A172 (cell line): ENCODE data around the gene CCDC126. TPM values are rescaled to one million over a fixed set of nuclear protein-coding genes. Genes with fewer than 3 reads are reported as not detected.
A peak's percentile ranks its signal among the peaks of the same experiment; 100 is the strongest.
"Not testable (repeated sequence)": the region's sequence is repeated elsewhere in the genome, so short reads cannot be mapped to it uniquely, and the experiment has no call there.

Source experiments
- DNase-seq: peaks from one replicate; pipeline ENCODE4 v3.0.0-alpha.2; 2015; ENCODE audit warnings: low spot score
- total RNA-seq: library from RNA; depleted of rRNA; stranded (reverse); fragments of >200 nt; shearing (Covaris generic); gene quantifications from 2 replicates; pipeline ENCODE4 v1.2.3, GENCODE V29; 2014

Gene CCDC126
- total RNA-seq, 1 experiment from 2014 or later: 14.9 TPM

DNA sequence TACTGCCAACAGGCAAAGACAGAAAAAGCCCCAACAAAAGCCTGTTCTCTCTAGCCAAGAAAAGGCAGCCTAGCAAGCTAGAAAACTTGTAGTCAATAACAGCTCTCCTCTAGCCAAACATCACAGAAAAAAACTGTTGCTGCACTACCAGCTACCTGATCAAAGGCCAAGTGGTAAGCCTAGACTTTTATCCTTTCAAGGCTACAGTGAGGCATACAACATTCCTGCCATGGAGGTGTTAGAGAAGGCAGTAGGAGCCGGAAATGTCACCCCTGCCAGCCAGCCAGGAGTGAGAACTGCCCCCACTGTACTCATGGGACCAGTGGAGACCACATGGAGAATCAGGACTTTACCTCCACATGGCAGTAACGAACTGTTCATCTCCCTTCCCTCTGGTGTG is 31.2 kb downstream of the CCDC126 start:
- no peak for DNase-seq

DNA sequence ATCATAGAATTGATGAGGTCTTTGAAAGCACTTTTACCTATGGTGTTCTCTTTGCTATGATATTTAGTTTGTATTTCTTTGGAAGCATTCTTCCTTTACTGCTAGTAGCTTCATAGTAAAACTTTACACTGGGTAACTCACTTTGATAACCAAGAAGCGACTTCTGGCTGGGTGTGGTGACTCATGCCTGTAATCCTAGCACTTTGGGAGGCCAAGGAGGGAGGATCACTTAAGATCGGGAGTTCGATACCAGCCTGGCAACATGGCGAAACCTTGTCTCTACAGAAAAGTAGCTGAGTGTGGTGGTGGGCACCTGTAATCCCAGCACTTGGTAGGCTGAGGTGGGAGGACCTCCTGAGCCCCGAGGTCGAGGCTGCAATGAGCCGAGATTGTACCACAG is 36.2 kb downstream of the CCDC126 start:
- no peak for DNase-seq

DNA sequence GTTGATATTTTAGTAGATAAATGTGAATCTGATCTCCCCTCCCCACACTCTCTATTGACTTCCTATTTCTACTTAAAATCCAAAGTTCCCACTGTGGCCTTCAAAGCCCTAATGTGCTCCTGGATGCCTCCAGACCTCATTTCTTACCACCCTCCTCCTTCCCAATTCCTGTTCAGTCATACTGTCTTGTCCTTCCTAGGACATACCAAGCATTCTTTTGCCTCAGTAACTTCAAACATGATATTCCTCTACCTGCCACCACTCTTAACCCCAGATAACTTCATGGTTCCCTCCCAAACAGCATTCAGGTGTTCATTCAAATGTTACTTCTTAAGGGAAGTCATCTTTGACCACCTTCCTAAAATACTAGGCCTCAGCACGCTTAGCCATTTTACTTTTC is 48.6 kb downstream of the CCDC126 start:
- no peak for DNase-seq

DNA sequence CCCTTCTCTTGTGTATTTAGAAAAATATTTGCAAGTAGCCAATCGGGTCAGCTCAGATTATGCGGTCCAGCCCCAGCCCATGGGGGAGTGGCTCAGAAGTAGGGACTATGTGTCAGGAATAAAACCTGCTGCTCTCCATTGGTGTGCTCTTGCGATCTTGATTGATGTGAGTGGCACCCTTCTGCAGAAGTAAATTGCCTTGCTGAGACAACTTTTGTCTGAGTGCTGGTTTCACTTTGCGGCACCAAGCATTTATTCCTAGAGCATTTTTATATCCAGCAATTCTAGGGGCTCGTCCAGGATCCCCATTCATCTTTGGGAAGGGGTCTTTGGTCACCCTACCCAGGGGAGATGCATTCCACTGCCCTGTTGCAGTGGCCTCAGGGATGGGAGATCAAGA is 56.8 kb downstream of the CCDC126 start:
- no peak for DNase-seq

DNA sequence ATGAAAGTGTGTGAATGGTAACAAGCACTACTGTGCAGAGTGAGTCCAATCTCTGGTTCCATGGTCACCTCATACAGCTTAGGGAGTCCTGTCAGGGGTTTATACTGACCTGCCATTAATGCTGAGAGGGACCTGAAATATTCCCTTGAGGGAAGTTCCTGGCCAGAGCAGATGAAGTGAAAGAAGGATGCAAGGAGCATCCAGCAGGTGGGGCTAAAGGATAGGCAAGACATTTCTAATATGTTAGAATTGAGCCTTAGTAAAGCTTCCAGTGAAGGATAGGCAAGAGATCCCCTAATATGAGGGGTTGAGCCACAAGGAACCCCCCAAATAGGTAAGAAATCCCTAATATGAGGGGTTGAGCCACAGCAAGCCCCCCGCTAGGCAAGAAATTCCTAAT is 57.3 kb downstream of the CCDC126 start:
- peak; percentile 40 for DNase-seq

DNA sequence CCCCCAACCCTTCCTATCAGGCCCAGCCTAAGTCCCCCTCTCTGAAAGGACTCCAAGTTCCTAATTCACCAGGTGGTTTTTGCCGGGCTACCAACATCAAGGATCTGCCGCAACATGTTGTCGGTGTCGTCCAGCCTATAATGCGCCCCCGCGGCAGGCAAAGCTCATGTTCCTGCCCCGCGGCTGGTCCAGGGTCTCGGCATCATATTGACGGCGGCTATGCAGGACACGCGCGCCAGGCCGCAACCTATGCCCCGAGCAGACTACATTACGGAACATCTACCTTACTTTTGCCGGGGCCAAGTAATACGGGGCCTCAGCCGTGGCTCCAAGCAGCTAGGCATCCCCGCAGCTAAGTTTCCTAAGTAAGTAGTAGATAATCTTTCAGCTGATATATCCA is 58.3 kb downstream of the CCDC126 start:
- DNase-seq: no peak

DNA sequence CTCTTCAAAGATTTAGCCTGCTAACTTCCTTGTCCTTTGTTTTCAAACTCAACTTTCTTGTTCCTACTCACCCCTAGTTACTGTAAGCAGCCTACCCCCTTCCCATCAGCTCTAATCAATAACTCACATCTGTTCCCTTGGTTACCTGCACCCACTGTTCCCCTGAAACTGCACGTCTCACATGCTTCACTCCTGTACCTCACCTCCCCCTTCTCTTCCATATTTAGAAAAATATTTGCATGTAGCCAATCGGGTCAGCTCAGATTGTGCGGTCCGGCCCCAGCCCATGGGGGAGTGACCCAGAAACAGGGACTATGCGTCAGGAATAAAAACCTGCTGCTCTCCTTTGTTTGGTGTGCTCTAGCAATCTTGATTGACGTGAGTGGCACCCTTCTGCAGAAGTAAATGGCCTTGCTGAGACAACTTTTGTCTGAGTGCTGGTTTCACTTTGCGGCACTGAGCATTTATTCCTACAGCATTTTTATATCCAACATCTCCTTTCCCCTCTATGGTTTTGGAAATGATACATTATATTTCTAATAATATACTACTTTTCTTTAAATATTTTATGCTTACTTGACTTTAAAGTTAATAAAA is 61.7 kb downstream of the CCDC126 start:
- no peak for DNase-seq

DNA sequence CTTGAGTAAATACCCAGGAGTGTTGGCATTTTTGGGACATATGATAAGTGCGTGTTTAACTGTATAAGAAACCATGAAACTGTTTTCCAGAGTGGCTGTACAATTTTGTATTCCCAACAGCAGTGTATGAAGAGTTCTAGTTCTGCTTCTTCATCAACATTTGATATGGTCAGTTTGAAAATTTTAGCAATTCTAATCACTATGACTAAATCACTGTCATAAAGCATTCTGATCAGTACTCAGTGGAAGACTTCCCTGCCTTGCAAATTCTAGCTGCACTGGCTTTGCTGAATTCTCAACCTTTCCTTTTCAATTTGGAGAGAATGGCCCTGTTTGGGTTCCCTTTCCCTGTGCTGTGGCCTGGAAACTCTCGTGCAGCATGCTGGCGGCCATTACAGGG is 64.2 kb downstream of the CCDC126 start:
- no peak for DNase-seq

DNA sequence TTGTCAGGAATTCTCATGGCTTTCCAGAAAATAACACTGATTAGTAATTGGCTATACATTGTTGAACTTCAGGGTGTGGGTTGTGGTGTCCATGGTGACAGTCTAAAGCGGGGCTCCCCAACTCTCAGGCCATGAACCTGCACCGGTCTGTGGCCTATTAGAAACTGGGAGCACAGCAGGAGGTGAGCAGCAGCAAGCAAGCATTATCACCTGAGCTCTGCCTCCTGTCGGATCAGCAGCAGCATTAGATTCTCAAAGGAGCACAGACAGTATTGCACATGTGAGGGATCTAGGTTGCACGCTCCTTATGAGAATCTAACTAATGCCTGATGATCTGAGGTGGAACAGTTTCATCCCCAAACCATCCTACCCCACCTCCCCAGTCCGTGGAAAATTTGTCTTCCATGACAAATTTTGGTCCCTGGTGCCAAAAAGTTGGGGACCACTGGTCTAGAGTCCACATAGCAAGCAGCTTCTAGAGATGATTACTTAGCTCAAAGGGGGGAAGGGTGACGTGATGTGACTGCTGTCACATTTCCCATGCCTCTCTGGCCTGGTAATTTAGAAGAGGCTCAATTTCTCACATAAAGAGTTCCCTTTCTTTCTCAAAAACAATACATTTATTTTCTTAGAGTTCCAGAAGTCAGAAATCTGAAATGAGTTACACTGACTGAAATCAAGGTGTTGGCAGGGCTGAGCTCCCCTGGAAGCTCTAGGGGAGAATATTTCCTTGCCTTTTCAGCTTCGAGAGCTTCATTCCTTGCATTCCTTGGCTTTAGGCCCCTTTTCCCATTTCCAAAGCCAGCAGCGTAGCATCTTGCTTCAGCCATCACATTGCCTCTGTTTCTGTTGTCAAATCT is 65.2 kb downstream of the CCDC126 start:
- DNase-seq: peak; percentile 31

DNA sequence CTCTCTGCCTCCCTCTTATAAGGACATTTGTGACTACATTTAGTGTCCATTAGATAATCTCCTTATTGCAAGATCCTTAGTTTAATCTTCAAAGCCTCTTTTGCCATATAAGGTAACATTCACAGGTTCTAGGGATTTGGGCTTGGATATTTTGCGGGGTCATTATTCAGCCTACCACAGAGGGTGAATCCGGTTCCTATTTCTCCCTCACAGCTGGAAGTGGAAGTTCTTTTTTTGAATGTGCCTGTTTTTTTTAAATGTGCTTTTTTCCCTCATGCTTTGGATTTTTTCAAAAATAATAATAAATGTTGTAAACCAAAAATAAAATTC is 65.8 kb downstream of the CCDC126 start:
- no peak for DNase-seq

DNA sequence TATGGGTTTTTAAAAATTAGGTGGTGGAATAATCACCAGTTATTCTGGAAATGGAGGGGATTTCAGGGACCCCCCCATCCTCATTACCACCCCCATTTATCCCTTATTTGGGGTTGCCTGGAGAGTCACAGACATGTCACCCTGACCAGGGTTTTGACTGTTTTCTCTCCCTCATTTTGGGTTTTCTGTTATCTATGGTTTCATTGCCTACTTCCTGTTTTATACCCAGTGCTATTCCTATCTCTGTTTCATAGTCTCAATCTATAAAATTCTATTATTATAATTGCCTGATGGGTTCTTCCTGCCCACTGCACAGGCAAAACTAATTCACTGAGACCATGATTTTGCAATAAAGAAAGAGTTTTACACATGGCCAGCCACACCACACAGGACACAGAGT is 66.9 kb downstream of the CCDC126 start:
- DNase-seq: no peak

DNA sequence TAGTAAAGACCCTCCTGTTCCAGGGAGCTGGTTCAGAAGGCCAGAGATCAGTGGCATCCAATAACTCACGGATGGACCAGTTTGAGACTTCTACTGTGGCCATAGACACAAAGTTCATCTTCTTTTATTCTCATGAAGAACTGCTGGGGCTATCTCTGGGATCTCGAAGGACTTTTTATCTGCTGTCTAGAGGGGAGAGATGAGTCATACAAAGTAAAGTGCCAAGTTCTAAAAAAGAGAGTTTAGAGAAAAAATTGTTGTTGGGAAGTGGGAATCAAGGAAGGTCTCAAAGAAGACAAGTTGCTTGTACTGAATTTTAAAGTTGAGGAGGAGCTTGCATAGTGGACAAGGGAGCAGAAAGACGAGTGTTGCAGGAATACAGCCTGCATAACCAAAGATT is 74.9 kb downstream of the CCDC126 start:
- DNase-seq: no peak

DNA sequence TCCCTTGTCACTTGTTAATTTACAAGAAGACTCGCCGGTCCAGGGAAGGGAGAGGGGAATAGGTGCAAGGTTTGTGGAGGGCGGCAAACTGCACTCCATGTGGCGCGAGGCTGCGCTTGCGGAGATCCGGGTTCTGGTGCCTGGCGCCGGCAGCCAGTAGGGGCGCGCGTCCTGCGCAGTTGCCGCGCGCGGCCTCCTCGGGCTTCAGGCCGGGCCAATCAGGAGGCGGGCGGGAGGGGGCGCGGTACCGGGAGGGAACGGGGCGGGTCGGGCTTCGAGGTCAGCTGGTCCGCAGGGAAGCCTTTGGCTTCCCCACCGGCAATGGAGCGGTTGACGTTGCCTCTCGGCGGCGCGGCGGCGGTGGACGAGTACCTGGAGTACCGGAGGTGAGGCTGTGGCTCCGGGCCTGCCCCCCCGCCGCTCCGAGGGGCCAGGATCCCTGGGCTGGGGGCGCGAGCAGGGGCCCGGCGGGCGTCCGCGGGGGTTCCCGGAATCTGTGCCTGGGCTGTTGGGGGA is 82.8 kb downstream of the CCDC126 start, which contains the start of gene FAM221A:
Gene FAM221A (plus strand): TSS at position 302 of the 516 bp plus-strand sequence. CDS start 20 bp downstream, at position 322.
- DNase-seq: peak; percentile 68

DNA sequence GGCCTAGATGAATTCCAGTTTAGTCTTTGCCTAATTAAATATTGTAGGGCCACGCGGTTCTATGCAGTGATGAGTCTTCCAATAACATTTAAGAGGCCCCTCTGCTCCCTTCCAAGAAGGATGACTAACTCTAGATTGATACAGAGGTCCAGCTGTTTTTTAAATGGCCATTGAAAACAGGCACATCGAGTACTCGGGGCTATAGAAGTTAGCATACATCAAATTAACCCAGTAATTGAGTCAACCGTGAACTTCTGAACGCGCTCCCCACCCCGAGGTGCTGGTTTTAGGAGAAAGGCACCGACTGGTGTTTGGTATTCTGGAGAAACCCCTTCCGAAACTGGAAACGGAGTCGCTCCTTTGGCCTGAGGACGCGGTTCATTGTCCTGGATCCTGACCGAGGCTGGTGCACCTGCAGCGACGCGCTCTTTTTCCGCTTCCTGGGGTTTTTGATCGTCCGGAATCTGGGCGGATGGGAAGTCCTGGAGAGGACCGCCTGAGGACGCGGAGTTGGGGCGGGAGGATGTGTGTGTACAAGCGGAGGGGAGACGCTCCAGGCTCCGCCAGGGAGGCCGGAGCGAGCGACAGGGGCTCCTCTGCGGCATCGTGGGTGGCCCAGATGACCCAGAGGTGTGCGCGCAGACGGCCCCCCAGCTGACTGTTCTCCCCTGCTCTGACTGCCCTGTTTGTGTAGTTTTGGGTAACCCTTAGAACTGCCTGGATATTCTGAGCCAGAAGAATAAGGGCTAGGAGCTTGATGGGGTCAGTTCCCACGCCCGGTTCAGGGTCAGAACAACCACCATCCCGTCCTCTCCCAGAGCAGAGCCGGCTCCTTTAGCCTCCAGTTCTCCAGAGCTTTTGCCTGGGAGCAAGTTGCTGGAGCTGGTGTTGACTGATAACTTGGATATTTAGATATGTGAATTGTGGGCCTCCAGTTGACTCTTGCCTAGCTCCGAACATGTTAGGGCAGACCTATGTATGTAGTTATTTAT is 83.5 kb downstream of the CCDC126 start:
- peak; percentile 60 for DNase-seq

DNA sequence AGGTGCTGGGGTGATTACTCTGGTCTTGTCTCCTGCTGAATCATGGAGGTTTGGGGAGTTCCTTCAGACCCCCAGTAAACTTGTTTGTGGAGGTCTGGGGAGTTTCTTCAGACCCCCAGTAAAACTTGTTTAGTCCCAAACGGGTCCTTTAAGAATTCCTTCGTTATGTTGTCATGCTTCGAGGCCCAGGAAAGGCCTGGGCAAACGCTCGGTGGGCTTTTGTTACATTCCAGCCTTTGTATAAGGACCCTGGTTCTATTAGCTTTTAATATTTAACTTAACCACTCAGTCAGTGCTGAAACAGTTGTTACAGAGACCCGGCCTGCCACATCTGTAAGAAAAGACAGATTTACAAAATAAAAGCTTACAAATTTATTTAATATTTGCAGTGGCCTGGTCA is 86.9 kb downstream of the CCDC126 start:
- DNase-seq: not testable (repeated sequence)

DNA sequence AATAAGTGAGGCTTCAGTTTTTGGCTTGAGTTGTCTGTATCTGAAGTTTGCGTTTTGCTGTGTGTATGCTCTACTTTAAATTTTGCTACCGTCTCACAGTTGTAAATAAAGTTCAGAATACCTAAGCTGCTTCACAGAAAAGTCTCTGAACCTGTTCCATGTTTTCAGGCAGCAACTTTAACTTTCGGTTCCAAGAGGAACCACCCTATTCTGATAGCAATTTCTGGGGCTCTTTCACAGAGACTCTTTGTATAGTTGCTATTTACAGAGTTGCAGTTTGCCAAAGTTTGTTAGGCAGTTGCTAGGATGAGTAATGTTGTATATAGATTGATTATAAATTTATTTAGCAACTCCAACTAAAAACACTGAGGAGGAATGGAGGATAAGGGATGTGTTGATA is 88.5 kb downstream of the CCDC126 start:
- DNase-seq: no peak

DNA sequence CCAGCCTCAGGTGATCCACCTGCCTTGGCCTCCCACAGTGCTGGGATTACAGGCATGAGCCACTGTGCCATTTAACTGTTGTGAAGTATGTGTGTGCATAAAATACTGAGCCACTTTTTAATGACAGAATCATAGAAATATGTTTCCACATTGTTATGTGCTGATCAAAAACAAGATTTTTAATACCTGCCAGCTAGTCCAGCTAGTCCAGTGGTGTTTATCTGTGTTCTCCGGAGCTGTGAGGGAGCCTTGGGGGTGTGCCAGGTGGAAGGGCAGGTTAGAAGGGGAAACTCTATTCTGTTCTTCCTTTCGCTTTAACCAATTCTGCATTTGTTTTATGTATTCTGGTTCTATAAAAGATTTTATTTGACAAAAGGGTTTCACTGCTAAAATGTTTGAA is 89.8 kb downstream of the CCDC126 start:
- DNase-seq: no peak

DNA sequence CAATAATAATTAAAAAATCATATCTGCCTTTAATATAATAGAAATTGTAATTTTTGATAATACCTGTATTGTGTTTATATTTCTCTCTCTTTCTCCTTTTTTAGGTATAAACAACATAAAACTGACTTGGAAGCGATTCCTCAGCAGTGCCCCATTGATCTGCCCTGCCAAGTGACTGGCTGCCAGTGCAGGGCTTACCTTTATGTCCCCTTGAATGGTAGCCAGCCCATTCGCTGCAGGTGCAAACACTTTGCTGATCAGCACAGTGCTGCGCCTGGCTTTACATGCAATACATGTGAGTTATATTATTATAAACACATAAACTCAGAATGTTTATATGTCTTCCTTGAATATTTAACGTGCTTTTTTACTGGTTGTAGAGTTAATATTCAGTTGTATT is 92.0 kb downstream of the CCDC126 start:
- DNase-seq: no peak

DNA sequence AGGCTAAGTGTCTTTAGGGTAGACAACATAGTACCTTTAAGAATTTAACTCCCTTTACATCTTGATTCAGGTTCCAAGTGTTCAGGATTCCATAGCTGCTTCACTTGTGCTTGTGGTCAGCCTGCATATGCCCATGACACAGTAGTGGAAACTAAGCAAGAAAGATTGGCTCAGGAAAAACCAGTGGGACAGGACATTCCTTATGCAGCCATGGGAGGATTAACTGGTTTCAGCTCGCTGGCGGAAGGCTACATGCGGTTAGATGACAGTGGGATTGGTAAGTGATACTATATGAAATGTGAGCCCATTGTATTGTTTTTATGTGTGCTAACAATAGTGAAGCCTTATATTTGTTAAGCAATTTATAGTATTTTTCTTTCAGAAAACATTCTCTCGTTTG is 94.1 kb downstream of the CCDC126 start:
- DNase-seq: no peak

DNA sequence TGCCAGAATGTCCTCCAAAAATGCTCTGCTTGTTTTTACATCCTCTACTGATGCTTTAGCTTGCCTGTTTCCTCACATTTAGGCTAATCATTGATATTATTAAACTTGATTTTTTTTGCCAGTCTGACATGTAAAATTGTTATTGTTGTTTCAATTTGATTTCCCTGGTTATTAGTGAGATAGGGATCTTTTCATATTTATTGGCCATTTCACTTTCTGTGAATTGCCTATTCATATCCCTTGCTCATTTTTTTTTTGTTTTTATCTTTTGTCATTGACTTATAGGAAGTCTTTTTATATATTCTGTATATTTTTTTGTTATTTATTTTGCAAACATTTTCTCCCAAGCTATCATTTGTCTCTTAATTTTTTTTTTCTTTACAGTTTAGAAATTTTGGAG is 96.0 kb downstream of the CCDC126 start:
- no peak for DNase-seq
